ENCODE results near the gene ANO6. TPM values are rescaled to one million over a fixed set of nuclear protein-coding genes. Genes with fewer than 3 reads are reported as not detected.

Gene ANO6
- total RNA-seq, 1 donor from 2014 or later, result 49.0 TPM

- no peaks in the 10 kb centered on the region for H3F3A ChIP-seq (ENCODE audit: low read depth)
- no peak overlapping the region for H3K4me2 ChIP-seq
- H3K4me1 Mint-ChIP-seq, result no peaks in the 10 kb centered on the region
- TF ChIP-seq EZH2 (IDR thresholded peaks at IDR 0.05) (no peak), EZH2phosphoT487 (IDR thresholded peaks at IDR 0.05) (no peak), CTCF (IDR thresholded peaks at IDR 0.05) (no peak)
- no peaks in the 10 kb centered on the region for H3K9me3 Mint-ChIP-seq
- H3K4me1 ChIP-seq, result no peaks in the 10 kb centered on the region
- H3K9ac ChIP-seq, result no peak overlapping the region
- no peak overlapping the region for H3K4me3 Mint-ChIP-seq
- DNase-seq (ENCODE audit: low spot score), result no peak
- H3K27me3 Mint-ChIP-seq (ENCODE audit: insufficient read depth, low read depth), result no peaks in the 10 kb centered on the region
- no peaks in the 10 kb centered on the region for H3K36me3 ChIP-seq
- no peaks in the 10 kb centered on the region for H3K27me3 ChIP-seq
- H4K20me1 ChIP-seq (ENCODE audit: low read depth), result no peaks in the 10 kb centered on the region
- no peaks in the 10 kb centered on the region for H3K79me2 ChIP-seq (ENCODE audit: low read depth)
- H3K27ac ChIP-seq, result no peak overlapping the region
- no peak overlapping the region for H3K27ac Mint-ChIP-seq
- no peaks in the 10 kb centered on the region for H3K9me3 ChIP-seq (ENCODE audit: low read depth)
- no peak overlapping the region for H2AFZ ChIP-seq (replicated peaks)
- peaks cover 7% of the 10 kb centered on the region for H3K36me3 Mint-ChIP-seq
- H3K4me3 ChIP-seq, result no peak overlapping the region
Measured at GRCh38 chr12:45334396-45334795, 118.5 kb downstream of the ANO6 start.

GRCh38 chr12:45336331-45336730, 120.4 kb downstream of the ANO6 start:
- no peak overlapping the region for H3K27ac Mint-ChIP-seq
- Histone ChIP-seq H3F3A (ENCODE audit: low read depth) (no peaks in the 10 kb centered on the region), H3K27me3 (no peaks in the 10 kb centered on the region), H3K36me3 (no peaks in the 10 kb centered on the region), H3K9ac (no peak overlapping the region), H3K4me1 (no peaks in the 10 kb centered on the region), H4K20me1 (ENCODE audit: low read depth) (no peaks in the 10 kb centered on the region), H3K27ac (no peak overlapping the region), H2AFZ (replicated peaks) (no peak overlapping the region), H3K4me2 (no peak overlapping the region), H3K9me3 (ENCODE audit: low read depth) (no peaks in the 10 kb centered on the region), H3K79me2 (ENCODE audit: low read depth) (no peaks in the 10 kb centered on the region), H3K4me3 (no peak overlapping the region)
- H3K27me3 Mint-ChIP-seq (ENCODE audit: insufficient read depth, low read depth), result no peaks in the 10 kb centered on the region
- no peaks in the 10 kb centered on the region for H3K9me3 Mint-ChIP-seq
- TF ChIP-seq CTCF (IDR thresholded peaks at IDR 0.05) (no peak), EZH2 (IDR thresholded peaks at IDR 0.05) (no peak), EZH2phosphoT487 (IDR thresholded peaks at IDR 0.05) (no peak)
- DNase-seq (ENCODE audit: low spot score), result no peak
- H3K36me3 Mint-ChIP-seq, result peaks cover 7% of the 10 kb centered on the region
- no peaks in the 10 kb centered on the region for H3K4me1 Mint-ChIP-seq
- H3K4me3 Mint-ChIP-seq, result no peak overlapping the region

GRCh38 chr12:45336762-45337596, 121.1 kb downstream of the ANO6 start:
- Histone ChIP-seq H3K79me2 (ENCODE audit: low read depth) (no peaks in the 10 kb centered on the region), H3K27me3 (no peaks in the 10 kb centered on the region), H3K9ac (no peak overlapping the region), H4K20me1 (ENCODE audit: low read depth) (no peaks in the 10 kb centered on the region), H3K9me3 (ENCODE audit: low read depth) (no peaks in the 10 kb centered on the region), H3K27ac (no peak overlapping the region), H3K4me3 (no peak overlapping the region), H3K4me1 (no peaks in the 10 kb centered on the region), H3F3A (ENCODE audit: low read depth) (no peaks in the 10 kb centered on the region), H3K36me3 (no peaks in the 10 kb centered on the region), H3K4me2 (no peak overlapping the region), H2AFZ (replicated peaks) (no peak overlapping the region)
- Mint-ChIP-seq H3K4me3 (no peak overlapping the region), H3K9me3 (no peaks in the 10 kb centered on the region), H3K27me3 (ENCODE audit: insufficient read depth, low read depth) (no peaks in the 10 kb centered on the region), H3K36me3 (peaks cover 6% of the 10 kb centered on the region), H3K4me1 (no peaks in the 10 kb centered on the region), H3K27ac (no peak overlapping the region)
- TF ChIP-seq EZH2phosphoT487 (IDR thresholded peaks at IDR 0.05) (no peak), EZH2 (IDR thresholded peaks at IDR 0.05) (no peak), CTCF (IDR thresholded peaks at IDR 0.05) (no peak)
- no peak for DNase-seq (ENCODE audit: low spot score)

All from neural progenitor cell (in vitro differentiated cells).